Transverse colon (tissue), 4 donors: ENCODE results near the gene ME3. TPM values are rescaled to one million over a fixed set of nuclear protein-coding genes. Genes with fewer than 3 reads are reported as not detected.
"Not testable (repeated sequence)": the region's sequence is repeated elsewhere in the genome, so short reads cannot be mapped to it uniquely, and the experiment has no call there.

Experiments
- DNase-seq: peaks from one replicate; pipeline ENCODE4 v3.0.0-alpha.2; 2019
- H3K27ac ChIP-seq, 4 donors: fragments of 200-600 bp; sonication (generic); 2 replicates each; pipeline ENCODE4 v1.5.1; 2016 to 2018; ENCODE audit warnings: inconsistent platforms in 4 of 4
- H3K27me3 ChIP-seq: fragments of 200-600 bp; sonication (generic); 2 replicates; pipeline ENCODE4 v1.5.1; 2017; ENCODE audit warnings: inconsistent platforms
- H3K36me3 ChIP-seq, 4 donors: fragments of 200-600 bp; sonication (generic); 2 replicates each; pipeline ENCODE4 v1.5.1; 2017 to 2019; ENCODE audit warnings: inconsistent platforms in 4 of 4
- H3K4me1 ChIP-seq, 4 donors: fragments of 200-600 bp; sonication (generic); 2 replicates each; pipeline ENCODE4 v1.5.1; 2017 to 2020; ENCODE audit warnings: inconsistent platforms in 4 of 4
- H3K4me3 ChIP-seq, 4 donors: fragments of 200-600 bp; sonication (generic); 1 replicate in 1 of 4; 2 replicates in 3 of 4; pipeline versions ENCODE4 v1.5.1 to v1.6.1; 2017 to 2019; ENCODE audit warnings: inconsistent platforms in 4 of 4
- H3K9me3 ChIP-seq, 2 donors: fragments of 200-600 bp; sonication (generic); 2 replicates each; pipeline ENCODE4 v1.5.1; 2017 to 2019; ENCODE audit warnings: inconsistent platforms in 2 of 2
- CTCF ChIP-seq, 5 experiments: fragments of 200-600 bp in 3 of 5; fragments of 450-650 bp in 2 of 5; sonication (generic) in 3 of 5; IDR thresholded peaks; 1 replicate in 2 of 5; 2 replicates in 3 of 5; pipeline ENCODE4 v1.5.1; 2016 to 2017; ENCODE audit warnings: antibody characterized with exemption in 5 of 5, inconsistent platforms in 3 of 5, mild to moderate bottlenecking in 2 of 5, moderate library complexity in 1 of 5
- EP300 ChIP-seq: sonication (generic); formaldehyde crosslinking; IDR thresholded peaks from one replicate; pipeline ENCODE4 v1.6.1; 2017; ENCODE audit warnings: antibody characterized with exemption, low read depth
- POLR2A ChIP-seq: fragments of 450-650 bp; IDR thresholded peaks from one replicate; pipeline ENCODE4 v1.6.1; 2016; ENCODE audit warnings: antibody characterized with exemption, mild to moderate bottlenecking, moderate library complexity
- POLR2AphosphoS5 ChIP-seq, 3 donors: sonication (generic); formaldehyde crosslinking; IDR thresholded peaks; one replicate each; pipeline ENCODE4 v1.6.1; 2016; ENCODE audit warnings: antibody characterized with exemption in 3 of 3
- WGBS, 2 donors: methylation state at CpG; one replicate each; pipeline ENCODE4 v1.1.5; 2018; ENCODE audit warnings: low coverage in 1 of 2; 5-methylcytosine and 5-hydroxymethylcytosine counted together
- in situ Hi-C, 4 donors: fragments of 200-750 bp; cut with MboI; loops; one replicate each; pipeline versions ENCODE4 v1.15.0 to v1.15.1; 2017; ENCODE audit warnings: low sequenced_read_pairs in 3 of 4, low pct_ligation_motif_present in 1 of 4, low pct_unique_long_range_greater_than_20kb in 1 of 4
- intact Hi-C: fragments of 100-400 bp; cut with DNase I; formaldehyde crosslinking; loops from one replicate; pipeline ENCODE4 v1.15.1; 2023; ENCODE audit warnings: low total_unique reads
- total RNA-seq, 4 donors: library from RNA; depleted of rRNA; stranded (reverse); fragments of >200 nt; gene quantifications; one replicate each; pipeline ENCODE4 v1.1.0, GENCODE V29; 2016

Gene ME3
- total RNA-seq, 4 donors from 2014 or later = 91.8 to 258 (median 116) TPM

GRCh38 chr11:86440843-86441242 lies 231.6 kb downstream of the ME3 start:
- no peaks in the 10 kb centered on the region for H3K9me3 ChIP-seq
- no peaks in the 10 kb centered on the region for H3K4me1 ChIP-seq
- no peak for DNase-seq
- WGBS, 2 donors = 82 to 84% methylated on average over 2 of the region's 2 CpGs
- no peaks in the 10 kb centered on the region for H3K27me3 ChIP-seq
- TF ChIP-seq EP300 = no peak
- no peak for TF ChIP-seq POLR2AphosphoS5 (IDR thresholded peaks at IDR 0.05)
- no peak for TF ChIP-seq CTCF (IDR thresholded peaks at IDR 0.05)
- TF ChIP-seq POLR2A = no peak
- H3K27ac ChIP-seq = no peak overlapping the region
- no peaks in the 10 kb centered on the region for H3K36me3 ChIP-seq
- in situ Hi-C loops = no loop called here
- no peak overlapping the region for H3K4me3 ChIP-seq
- intact Hi-C loops = no loop called here

- H3K27me3 ChIP-seq = no peaks in the 10 kb centered on the region
- in situ Hi-C loops (no loop called here), intact Hi-C loops (no loop called here)
- no peak overlapping the region for H3K27ac ChIP-seq
- H3K4me3 ChIP-seq = no peak overlapping the region
- WGBS, 2 donors = 90 to 100% methylated on average over 1 to 3 of the region's 3 CpGs
- TF ChIP-seq POLR2A (no peak), CTCF (IDR thresholded peaks at IDR 0.05) (no peak), EP300 (no peak), POLR2AphosphoS5 (IDR thresholded peaks at IDR 0.05) (no peak)
- H3K36me3 ChIP-seq = no peaks in the 10 kb centered on the region
- no peaks in the 10 kb centered on the region for H3K4me1 ChIP-seq
- DNase-seq = no peak
- H3K9me3 ChIP-seq = no peaks in the 10 kb centered on the region
Observed at GRCh38 chr11:86440305-86440716, 232.1 kb downstream of the ME3 start.

DNA sequence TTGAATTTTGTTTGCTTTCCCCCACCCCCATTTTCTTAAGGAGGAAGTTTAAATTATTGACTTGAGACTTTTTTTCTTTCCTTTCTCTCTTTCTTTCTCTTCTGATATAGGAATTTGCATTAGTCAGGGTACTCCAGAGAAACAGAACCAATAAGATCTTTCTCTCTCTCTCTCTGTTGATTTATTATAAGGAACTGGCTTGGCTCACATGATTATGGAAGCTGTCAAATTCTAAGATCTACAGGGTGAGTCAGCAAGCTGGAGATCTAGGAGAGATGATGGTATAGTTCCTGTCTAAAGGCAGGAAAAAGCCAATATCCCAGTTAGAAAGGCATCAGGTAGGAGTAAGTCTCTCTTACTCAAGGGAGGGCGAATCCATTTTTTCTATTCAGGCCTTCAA lies 233.7 kb downstream of the ME3 start:
- TF ChIP-seq EP300 = no peak
- TF ChIP-seq POLR2AphosphoS5 (IDR thresholded peaks at IDR 0.05) = no peak
- TF ChIP-seq POLR2A = no peak
- no peak for TF ChIP-seq CTCF (IDR thresholded peaks at IDR 0.05)
- no peak overlapping the region for H3K4me3 ChIP-seq
- no peak for DNase-seq
- H3K27ac ChIP-seq = no peak overlapping the region
- intact Hi-C loops (no loop called here), in situ Hi-C loops (no loop called here)
- H3K27me3 ChIP-seq = no peaks in the 10 kb centered on the region
- 86 to 87% methylated on average over 1 of the region's 1 CpG for WGBS, 2 donors
- no peaks in the 10 kb centered on the region for H3K9me3 ChIP-seq
- no peaks in the 10 kb centered on the region for H3K4me1 ChIP-seq
- H3K36me3 ChIP-seq = no peaks in the 10 kb centered on the region

DNA sequence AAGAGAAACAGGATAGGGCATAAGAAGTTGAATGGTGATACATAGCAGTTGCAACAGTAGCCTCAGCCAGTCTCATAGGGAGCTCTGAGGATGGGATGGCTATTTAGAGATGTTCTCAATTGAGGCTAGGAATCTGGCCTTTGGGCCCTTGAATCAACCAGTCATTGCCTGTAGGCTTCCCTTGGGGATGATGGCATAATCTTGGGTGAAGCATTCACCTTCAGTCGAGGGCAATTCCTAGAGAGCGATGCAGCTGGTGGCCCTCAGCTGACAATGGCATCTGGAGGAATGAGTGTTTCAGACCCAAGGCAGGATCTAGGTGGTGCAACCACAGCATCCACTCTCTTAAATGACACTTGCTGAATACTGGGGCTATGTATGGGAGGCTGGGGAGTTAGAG lies 236.7 kb downstream of the ME3 start:
- no peaks in the 10 kb centered on the region for H3K4me1 ChIP-seq
- H3K36me3 ChIP-seq = no peaks in the 10 kb centered on the region
- in situ Hi-C loops (no loop called here), intact Hi-C loops (no loop called here)
- no peaks in the 10 kb centered on the region for H3K27me3 ChIP-seq
- H3K4me3 ChIP-seq = no peak overlapping the region
- no peak overlapping the region for H3K27ac ChIP-seq
- no peak for DNase-seq
- TF ChIP-seq EP300 (no peak), CTCF (IDR thresholded peaks at IDR 0.05) (no peak), POLR2AphosphoS5 (IDR thresholded peaks at IDR 0.05) (no peak), POLR2A (no peak)
- WGBS, 2 donors = 100% methylated on average over 2 of the region's 2 CpGs; no CpG with 5 or more reads in 1 of the 2 donors
- H3K9me3 ChIP-seq = no peaks in the 10 kb centered on the region

GRCh38 chr11:86433361-86434095 lies 238.9 kb downstream of the ME3 start:
- H3K27me3 ChIP-seq, DNase-seq, intact Hi-C loops, H3K36me3 ChIP-seq, H3K4me3 ChIP-seq, H3K27ac ChIP-seq, H3K4me1 ChIP-seq, in situ Hi-C loops, H3K9me3 ChIP-seq: not testable (repeated sequence)
- WGBS, 2 donors = 95% methylated on average over 33 of the region's 38 CpGs; no CpG with 5 or more reads in 1 of the 2 donors
